ENCODE data around the gene ASPG.
A peak's percentile ranks its signal among the peaks of the same experiment; 100 is the strongest.

ASPG gene

GRCh38 chr14:104119119-104119487, 33.6 kb downstream of the ASPG start:
- no peak for DNase-seq

- DNase-seq = no peak
These were observed 34.2 kb downstream of the ASPG start for GRCh38 chr14:104119488-104120251.

- no peak for DNase-seq
These were observed 34.8 kb downstream of the ASPG start for GRCh38 chr14:104120281-104120741.

- DNase-seq = no peak
These were observed 35.6 kb downstream of the ASPG start for GRCh38 chr14:104121142-104121541.

- DNase-seq = no peak
These were observed 38.4 kb downstream of the ASPG start for GRCh38 chr14:104123879-104124278.

- DNase-seq = no peak
These were observed 39.5 kb downstream of the ASPG start for GRCh38 chr14:104125011-104125410.

- DNase-seq = no peak
These were observed 41.3 kb downstream of the ASPG start for GRCh38 chr14:104126753-104127152.

GRCh38 chr14:104128981-104129380, 43.5 kb downstream of the ASPG start:
- no peak for DNase-seq

- no peak for DNase-seq
These were observed 44.1 kb downstream of the ASPG start for GRCh38 chr14:104129556-104129955.

GRCh38 chr14:104130974-104131651, 45.6 kb downstream of the ASPG start:
- DNase-seq = no peak

- DNase-seq = no peak
These were observed 46.6 kb downstream of the ASPG start for GRCh38 chr14:104131968-104132732.

GRCh38 chr14:104132981-104133380, 47.5 kb downstream of the ASPG start:
- DNase-seq = no peak

GRCh38 chr14:104133496-104133895, 48.0 kb downstream of the ASPG start:
- DNase-seq = no peak

GRCh38 chr14:104134061-104134965, 48.8 kb downstream of the ASPG start:
- DNase-seq = no peak

GRCh38 chr14:104135121-104135903, 49.8 kb downstream of the ASPG start:
- no peak for DNase-seq

GRCh38 chr14:104135904-104136471, 50.5 kb downstream of the ASPG start:
- no peak for DNase-seq

- DNase-seq = no peak
These were observed 51.2 kb downstream of the ASPG start for GRCh38 chr14:104136472-104137296.

GRCh38 chr14:104137297-104138097, 52.0 kb downstream of the ASPG start:
- DNase-seq = peak; percentile 72

GRCh38 chr14:104138098-104138717, 52.7 kb downstream of the ASPG start, which contains the start of gene KIF26A:
Gene KIF26A, plus strand, starts transcription at chr14:104138587. Its CDS starts 136 bp downstream, at chr14:104138723.
- DNase-seq = peak; percentile 37

All from CD4-positive, alpha-beta T cell treated with Interleukin-17A for 4 hours (primary cell).